Tibial nerve (tissue), 4 donors: Measurements from ENCODE around the gene DLGAP4.

Experiments used
- EP300 ChIP-seq, 2 donors: sonication (generic); formaldehyde crosslinking; IDR thresholded peaks; one replicate each; pipeline ENCODE4 v1.6.1; 2017; ENCODE audit warnings: antibody characterized with exemption in 2 of 2, mild to moderate bottlenecking in 1 of 2
- POLR2A ChIP-seq, 2 donors: fragments of 450-650 bp; IDR thresholded peaks; one replicate each; pipeline ENCODE4 v1.6.1; 2017; ENCODE audit warnings: antibody characterized with exemption in 2 of 2, mild to moderate bottlenecking in 2 of 2, moderate library complexity in 2 of 2
- TF ChIP-seq, protein P1 (sequence below), 5 experiments: fragments of 200-600 bp in 3 of 5; fragments of 450-650 bp in 2 of 5; sonication (generic) in 3 of 5; IDR thresholded peaks; one replicate each; pipeline ENCODE4 v1.5.1; 2016 to 2019; ENCODE audit warnings: antibody characterized with exemption in 5 of 5, mild to moderate bottlenecking in 3 of 5, moderate library complexity in 2 of 5

DNA sequence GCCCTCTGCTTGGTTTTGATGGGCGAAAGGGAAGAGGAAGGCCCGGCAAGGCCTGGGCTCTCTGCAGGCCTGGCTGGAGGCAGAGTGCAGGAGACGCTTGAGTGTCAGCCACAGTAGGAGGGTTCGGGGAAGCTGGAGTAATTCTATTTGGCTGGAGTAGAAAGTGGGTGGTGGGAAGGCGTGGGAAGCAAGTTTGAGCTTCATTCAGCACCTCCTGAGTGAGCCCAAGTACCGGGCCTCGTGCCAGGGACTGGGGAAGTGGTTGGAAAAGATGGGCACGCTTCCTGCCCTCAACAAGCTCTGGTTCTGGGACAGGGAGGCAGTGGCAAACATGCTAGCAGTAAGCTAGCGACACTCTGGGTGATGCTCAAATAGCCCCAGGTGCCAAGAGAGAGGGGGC is 72.5 kb downstream of the DLGAP4 start:
- TF ChIP-seq EP300 (IDR thresholded peaks at IDR 0.05) (no peak), POLR2A (IDR thresholded peaks at IDR 0.05) (no peak)
- TF ChIP-seq, protein P1, sequence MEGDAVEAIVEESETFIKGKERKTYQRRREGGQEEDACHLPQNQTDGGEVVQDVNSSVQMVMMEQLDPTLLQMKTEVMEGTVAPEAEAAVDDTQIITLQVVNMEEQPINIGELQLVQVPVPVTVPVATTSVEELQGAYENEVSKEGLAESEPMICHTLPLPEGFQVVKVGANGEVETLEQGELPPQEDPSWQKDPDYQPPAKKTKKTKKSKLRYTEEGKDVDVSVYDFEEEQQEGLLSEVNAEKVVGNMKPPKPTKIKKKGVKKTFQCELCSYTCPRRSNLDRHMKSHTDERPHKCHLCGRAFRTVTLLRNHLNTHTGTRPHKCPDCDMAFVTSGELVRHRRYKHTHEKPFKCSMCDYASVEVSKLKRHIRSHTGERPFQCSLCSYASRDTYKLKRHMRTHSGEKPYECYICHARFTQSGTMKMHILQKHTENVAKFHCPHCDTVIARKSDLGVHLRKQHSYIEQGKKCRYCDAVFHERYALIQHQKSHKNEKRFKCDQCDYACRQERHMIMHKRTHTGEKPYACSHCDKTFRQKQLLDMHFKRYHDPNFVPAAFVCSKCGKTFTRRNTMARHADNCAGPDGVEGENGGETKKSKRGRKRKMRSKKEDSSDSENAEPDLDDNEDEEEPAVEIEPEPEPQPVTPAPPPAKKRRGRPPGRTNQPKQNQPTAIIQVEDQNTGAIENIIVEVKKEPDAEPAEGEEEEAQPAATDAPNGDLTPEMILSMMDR (IDR thresholded peaks at IDR 0.05), result no peak
